Ishikawa (cell line): ENCODE results near the gene COL23A1.

ENCODE experiments used
- CEBPB ChIP-seq: IDR thresholded peaks from 2 replicates; pipeline ENCODE4 v1.6.1; 2012
- CREB1 ChIP-seq: IDR thresholded peaks from 2 replicates; pipeline ENCODE4 v1.6.1; 2012; ENCODE audit warnings: low read depth
- EGR1 ChIP-seq: IDR thresholded peaks from 2 replicates; pipeline ENCODE4 v1.6.1; 2012
- EP300 ChIP-seq: IDR thresholded peaks from 2 replicates; pipeline ENCODE4 v1.6.1; 2012; ENCODE audit warnings: borderline replicate concordance
- FOXM1 ChIP-seq: IDR thresholded peaks from 2 replicates; pipeline ENCODE4 v1.6.1; 2012; ENCODE audit warnings: low read depth, borderline replicate concordance
- NFIC ChIP-seq: IDR thresholded peaks from 2 replicates; pipeline ENCODE4 v1.6.1; 2012
- TAF1 ChIP-seq: IDR thresholded peaks from 2 replicates; pipeline ENCODE4 v1.6.1; 2012; ENCODE audit warnings: low read depth, mild to moderate bottlenecking
- TCF12 ChIP-seq: IDR thresholded peaks from 2 replicates; pipeline ENCODE4 v1.6.1; 2012; ENCODE audit warnings: low read depth
- TEAD4 ChIP-seq: IDR thresholded peaks from 2 replicates; pipeline ENCODE4 v1.6.1; 2012
- YY1 ChIP-seq: IDR thresholded peaks from 2 replicates; pipeline ENCODE4 v1.6.1; 2012; ENCODE audit warnings: low read depth
- ZBTB7A ChIP-seq: IDR thresholded peaks from 2 replicates; pipeline ENCODE4 v1.6.1; 2012; ENCODE audit warnings: low read depth
- TF ChIP-seq, protein P1 (sequence below): IDR thresholded peaks from 2 replicates; pipeline ENCODE4 v1.6.1; 2012
- TF ChIP-seq, protein P2 (sequence below): IDR thresholded peaks from 2 replicates; pipeline ENCODE4 v1.6.1; 2012; ENCODE audit warnings: low read depth, mild to moderate bottlenecking
- TF ChIP-seq, protein P3 (sequence below): IDR thresholded peaks from 2 replicates; pipeline ENCODE4 v1.6.1; 2012

The COL23A1 gene

DNA sequence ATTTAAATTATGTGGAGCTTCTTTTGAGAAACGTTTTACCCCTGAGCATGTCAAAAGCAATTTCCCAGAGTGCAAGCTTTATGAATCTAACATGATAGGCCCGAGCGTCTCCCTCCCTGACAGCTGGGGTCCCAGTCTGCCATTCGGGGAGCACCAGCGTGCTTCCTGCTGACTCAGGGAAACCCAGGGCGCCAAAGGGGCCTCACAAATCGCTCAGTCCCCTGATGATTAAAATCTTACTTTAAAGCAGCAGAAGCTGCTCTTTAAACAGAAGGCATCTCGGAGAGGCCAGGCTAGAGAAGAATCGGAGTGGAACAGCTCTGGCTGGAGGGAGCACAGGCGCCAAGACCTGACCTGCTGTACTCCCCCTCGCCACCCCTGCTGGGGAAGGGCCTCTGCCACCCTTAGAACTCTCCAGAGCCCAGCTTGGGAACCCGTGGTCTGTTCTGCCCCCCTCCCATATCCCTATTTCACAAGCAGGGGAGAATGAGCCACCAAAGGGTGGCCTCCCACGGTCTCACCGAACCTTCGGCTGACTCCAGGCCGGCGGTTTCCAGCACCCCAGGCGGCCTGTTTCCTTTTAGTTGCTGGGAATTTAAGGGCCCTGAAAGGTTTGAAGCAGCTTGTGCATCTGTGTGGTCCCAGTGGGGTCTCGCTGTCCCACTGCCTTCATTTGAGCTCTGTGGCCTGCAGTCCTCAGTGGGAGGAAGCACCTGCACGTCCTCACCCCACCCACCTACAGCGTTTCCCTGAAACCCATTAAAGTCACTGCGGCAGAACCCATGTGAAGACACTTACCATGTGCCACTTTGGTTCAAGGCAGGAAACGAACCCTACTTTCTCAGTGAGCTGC lies 147.6 kb downstream of the COL23A1 start:
- TF ChIP-seq YY1, result no peak
- no peak for TF ChIP-seq CREB1
- no peak for TF ChIP-seq CEBPB
- no peak for TF ChIP-seq NFIC
- TF ChIP-seq EP300, result no peak
- TF ChIP-seq, protein P1, sequence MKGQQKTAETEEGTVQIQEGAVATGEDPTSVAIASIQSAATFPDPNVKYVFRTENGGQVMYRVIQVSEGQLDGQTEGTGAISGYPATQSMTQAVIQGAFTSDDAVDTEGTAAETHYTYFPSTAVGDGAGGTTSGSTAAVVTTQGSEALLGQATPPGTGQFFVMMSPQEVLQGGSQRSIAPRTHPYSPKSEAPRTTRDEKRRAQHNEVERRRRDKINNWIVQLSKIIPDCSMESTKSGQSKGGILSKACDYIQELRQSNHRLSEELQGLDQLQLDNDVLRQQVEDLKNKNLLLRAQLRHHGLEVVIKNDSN, result no peak
- TF ChIP-seq ZBTB7A, result no peak
- TF ChIP-seq, protein P2, sequence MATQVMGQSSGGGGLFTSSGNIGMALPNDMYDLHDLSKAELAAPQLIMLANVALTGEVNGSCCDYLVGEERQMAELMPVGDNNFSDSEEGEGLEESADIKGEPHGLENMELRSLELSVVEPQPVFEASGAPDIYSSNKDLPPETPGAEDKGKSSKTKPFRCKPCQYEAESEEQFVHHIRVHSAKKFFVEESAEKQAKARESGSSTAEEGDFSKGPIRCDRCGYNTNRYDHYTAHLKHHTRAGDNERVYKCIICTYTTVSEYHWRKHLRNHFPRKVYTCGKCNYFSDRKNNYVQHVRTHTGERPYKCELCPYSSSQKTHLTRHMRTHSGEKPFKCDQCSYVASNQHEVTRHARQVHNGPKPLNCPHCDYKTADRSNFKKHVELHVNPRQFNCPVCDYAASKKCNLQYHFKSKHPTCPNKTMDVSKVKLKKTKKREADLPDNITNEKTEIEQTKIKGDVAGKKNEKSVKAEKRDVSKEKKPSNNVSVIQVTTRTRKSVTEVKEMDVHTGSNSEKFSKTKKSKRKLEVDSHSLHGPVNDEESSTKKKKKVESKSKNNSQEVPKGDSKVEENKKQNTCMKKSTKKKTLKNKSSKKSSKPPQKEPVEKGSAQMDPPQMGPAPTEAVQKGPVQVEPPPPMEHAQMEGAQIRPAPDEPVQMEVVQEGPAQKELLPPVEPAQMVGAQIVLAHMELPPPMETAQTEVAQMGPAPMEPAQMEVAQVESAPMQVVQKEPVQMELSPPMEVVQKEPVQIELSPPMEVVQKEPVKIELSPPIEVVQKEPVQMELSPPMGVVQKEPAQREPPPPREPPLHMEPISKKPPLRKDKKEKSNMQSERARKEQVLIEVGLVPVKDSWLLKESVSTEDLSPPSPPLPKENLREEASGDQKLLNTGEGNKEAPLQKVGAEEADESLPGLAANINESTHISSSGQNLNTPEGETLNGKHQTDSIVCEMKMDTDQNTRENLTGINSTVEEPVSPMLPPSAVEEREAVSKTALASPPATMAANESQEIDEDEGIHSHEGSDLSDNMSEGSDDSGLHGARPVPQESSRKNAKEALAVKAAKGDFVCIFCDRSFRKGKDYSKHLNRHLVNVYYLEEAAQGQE, result no peak
- no peak for TF ChIP-seq EGR1

DNA sequence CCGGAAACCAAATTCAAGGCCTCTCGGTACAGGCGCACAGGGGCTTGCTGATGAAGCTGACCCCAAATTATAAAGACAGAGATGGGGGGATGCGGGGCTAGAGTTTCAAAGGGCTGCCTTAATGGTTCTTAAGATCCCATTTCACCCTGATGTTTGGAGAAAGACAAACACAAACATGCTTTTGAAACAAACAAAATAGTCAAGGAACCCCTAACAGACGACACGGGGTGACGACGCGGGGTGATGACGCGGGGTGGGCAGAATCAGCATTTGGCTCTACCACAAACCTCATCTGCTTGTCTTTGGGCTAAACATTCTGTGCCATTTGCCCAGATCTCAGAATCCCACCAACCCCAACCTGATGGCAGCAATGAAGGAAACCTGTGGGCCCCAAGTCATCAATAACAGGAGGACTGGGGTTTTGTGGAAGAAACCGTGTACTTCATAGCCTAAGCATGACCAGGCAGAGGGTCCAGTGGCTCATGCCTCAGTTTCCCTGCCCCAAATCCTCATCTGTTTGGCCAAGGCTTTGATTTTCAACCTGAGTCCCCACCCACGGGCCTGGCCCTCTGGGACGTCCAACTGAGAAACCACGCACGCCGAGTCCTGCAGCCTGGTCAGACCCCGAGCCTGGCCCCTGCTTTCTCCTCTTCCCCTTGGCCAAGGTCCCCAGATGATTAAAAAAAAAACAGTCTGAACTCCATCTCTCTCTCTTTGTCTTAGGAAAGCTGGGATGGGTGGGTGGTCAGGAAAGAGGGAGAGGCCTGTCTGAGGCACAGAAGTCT lies 148.5 kb downstream of the COL23A1 start:
- TF ChIP-seq, protein P2, result no peak
- TF ChIP-seq, protein P1, result no peak
- TF ChIP-seq CREB1 (no peak), YY1 (no peak), ZBTB7A (no peak)
- TF ChIP-seq, protein P3, sequence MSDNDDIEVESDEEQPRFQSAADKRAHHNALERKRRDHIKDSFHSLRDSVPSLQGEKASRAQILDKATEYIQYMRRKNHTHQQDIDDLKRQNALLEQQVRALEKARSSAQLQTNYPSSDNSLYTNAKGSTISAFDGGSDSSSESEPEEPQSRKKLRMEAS, result no peak

DNA sequence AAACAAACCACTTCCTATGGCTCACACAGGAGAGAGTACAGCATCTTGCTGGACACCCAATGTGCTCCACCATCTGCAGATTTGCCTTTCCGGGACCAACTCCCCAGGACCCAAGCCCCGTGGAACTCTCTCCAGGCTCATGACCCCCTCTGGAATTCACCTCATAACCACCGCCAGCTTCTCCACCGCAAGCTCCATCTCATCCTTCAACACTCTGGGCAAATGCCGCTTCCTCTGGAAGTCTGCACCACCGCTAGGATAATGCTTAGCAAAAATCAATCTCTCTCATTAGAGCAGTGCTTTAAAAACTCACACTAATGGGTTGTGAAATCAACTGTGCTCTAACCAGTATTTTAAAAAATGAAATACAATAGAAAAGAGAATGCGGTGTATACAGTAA lies 150.0 kb downstream of the COL23A1 start:
- TF ChIP-seq TAF1 (no peak), CEBPB (no peak), TCF12 (no peak), TEAD4 (no peak), ZBTB7A (no peak)

DNA sequence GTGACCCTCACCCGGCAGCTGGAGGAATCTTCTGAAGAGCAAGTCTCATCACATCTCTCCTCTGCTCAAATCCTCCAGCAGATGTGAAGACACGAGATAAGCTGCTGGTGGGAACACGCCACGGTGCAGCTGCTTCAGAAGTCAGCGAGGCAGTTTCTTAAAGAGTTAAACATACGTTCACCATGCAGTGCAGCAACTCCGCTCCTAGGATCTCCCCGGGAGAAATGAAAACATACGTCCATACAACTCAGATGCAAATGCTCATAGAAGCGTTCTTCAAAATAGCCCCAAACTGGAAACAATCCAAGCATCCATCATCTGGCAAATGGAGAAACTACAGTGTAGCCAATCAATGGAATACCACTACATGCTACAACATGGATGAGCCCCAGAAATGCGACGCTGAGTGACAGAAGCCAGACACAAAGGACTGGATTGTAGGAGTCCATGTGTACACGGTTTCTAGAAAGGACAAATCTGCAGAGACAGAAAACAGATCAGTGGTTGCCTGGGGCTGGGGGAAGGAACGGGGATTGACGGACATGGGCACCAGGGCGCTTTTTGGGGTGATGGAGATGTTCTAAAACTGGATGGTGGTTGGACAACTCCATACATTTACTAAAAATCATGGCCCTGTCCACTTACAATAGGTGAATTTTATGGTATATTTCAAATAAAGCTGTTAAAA lies 150.6 kb downstream of the COL23A1 start:
- TF ChIP-seq YY1, result no peak
- TF ChIP-seq FOXM1, result no peak
- TF ChIP-seq, protein P2, result no peak
- no peak for TF ChIP-seq ZBTB7A
- TF ChIP-seq, protein P3, result no peak
- TF ChIP-seq, protein P1, result no peak
- TF ChIP-seq EGR1, result no peak
- TF ChIP-seq CREB1, result no peak
